HepG2 (cell line): ENCODE measurements around the gene NOTUM. TPM values are rescaled to one million over a fixed set of nuclear protein-coding genes. Genes with fewer than 3 reads are reported as not detected.

Source experiments
- ATF1 ChIP-seq: IDR thresholded peaks from 2 replicates; pipeline ENCODE4 v1.6.1; 2016; ENCODE audit warnings: mild to moderate bottlenecking, control low read depth
- DPF2 ChIP-seq: sonication (generic); formaldehyde crosslinking; IDR thresholded peaks from 2 replicates; pipeline ENCODE4 v1.4.0; 2020; ENCODE audit warnings: mild to moderate bottlenecking, low read depth, missing genetic modification reagents, borderline replicate concordance
- EP300 ChIP-seq, 3 experiments: sonication (generic) in 1 of 3; formaldehyde crosslinking in 1 of 3; IDR thresholded peaks; 2 replicates each; pipeline versions ENCODE4 v1.5.1 to v1.6.1; 2011 to 2020; ENCODE audit warnings: low read depth in 2 of 3, low read length in 2 of 3, borderline replicate concordance in 1 of 3, improper control_type of control experiment in 1 of 3, mild to moderate bottlenecking in 1 of 3, missing genetic modification reagents in 1 of 3, moderate library complexity in 1 of 3
- GTF3A ChIP-seq: sonication (generic); formaldehyde crosslinking; conservative IDR thresholded peaks from 2 replicates; pipeline ENCODE4 v1.4.0; 2020; ENCODE audit warnings: mild to moderate bottlenecking, missing genetic modification reagents
- HDAC6 ChIP-seq: fragments of 200-600 bp; sonication (generic); IDR thresholded peaks from 2 replicates; pipeline ENCODE4 v1.7.0; 2017; ENCODE audit warnings: mild to moderate bottlenecking, antibody characterized with exemption, low read length, low read depth
- KDM3A ChIP-seq: IDR thresholded peaks from 2 replicates; pipeline ENCODE4 v1.6.1; 2018; ENCODE audit warnings: low read depth, missing compliant biosample characterization
- KDM4B ChIP-seq: sonication (generic); formaldehyde crosslinking; IDR thresholded peaks from 2 replicates; pipeline ENCODE4 v1.4.0; 2020; ENCODE audit warnings: missing genetic modification reagents
- MLLT10 ChIP-seq: sonication (generic); formaldehyde crosslinking; IDR thresholded peaks from 2 replicates; pipeline ENCODE4 v1.4.0; 2020; ENCODE audit warnings: missing genetic modification reagents
- MYNN ChIP-seq: sonication (generic); formaldehyde crosslinking; IDR thresholded peaks from 2 replicates; pipeline ENCODE4 v1.4.0; 2020; ENCODE audit warnings: mild to moderate bottlenecking, low read depth, missing genetic modification reagents
- SMARCE1 ChIP-seq: fragments of 450-650 bp; IDR thresholded peaks from 2 replicates; pipeline ENCODE4 v1.6.1; 2017; ENCODE audit warnings: borderline replicate concordance
- SPEN ChIP-seq: sonication (generic); formaldehyde crosslinking; IDR thresholded peaks from 2 replicates; pipeline ENCODE4 v1.5.1; 2020; ENCODE audit warnings: low read depth, mild to moderate bottlenecking, missing genetic modification reagents
- SRSF1 ChIP-seq: fragments of 200-400 bp; formaldehyde crosslinking; optimal IDR thresholded peaks from 2 replicates; pipeline ENCODE3; 2017; ENCODE audit warnings: mild to moderate bottlenecking, low read depth, low read length, moderate library complexity
- TEAD3 ChIP-seq: optimal IDR thresholded peaks from 2 replicates; pipeline ENCODE3; 2016; ENCODE audit warnings: borderline replicate concordance
- ZHX1 ChIP-seq: sonication (generic); formaldehyde crosslinking; IDR thresholded peaks from 2 replicates; pipeline ENCODE4 v1.8.1; 2022; ENCODE audit warnings: low read depth, mild to moderate bottlenecking, missing genetic modification reagents
- ZMAT5 ChIP-seq: sonication (generic); formaldehyde crosslinking; IDR thresholded peaks from 2 replicates; pipeline ENCODE4 v1.5.0; 2020; ENCODE audit warnings: mild to moderate bottlenecking, low read depth, missing genetic modification reagents, borderline replicate concordance
- ZNF138 ChIP-seq: sonication (generic); formaldehyde crosslinking; IDR thresholded peaks from 2 replicates; pipeline ENCODE4 v1.5.0; 2020; ENCODE audit warnings: mild to moderate bottlenecking, low read depth, missing genetic modification reagents
- ZNF18 ChIP-seq: sonication (generic); formaldehyde crosslinking; IDR thresholded peaks from 2 replicates; pipeline ENCODE4 v1.8.0; 2022; ENCODE audit warnings: mild to moderate bottlenecking, missing genetic modification reagents; ENCODE audit not compliant: insufficient replicate concordance
- ZNF20 ChIP-seq: sonication (generic); formaldehyde crosslinking; IDR thresholded peaks from 2 replicates; pipeline ENCODE4 v1.4.0; 2020; ENCODE audit warnings: mild to moderate bottlenecking, moderate library complexity, missing genetic modification reagents
- ZNF607 ChIP-seq: sonication (generic); formaldehyde crosslinking; IDR thresholded peaks from 2 replicates; pipeline ENCODE4 v1.5.1; 2020; ENCODE audit warnings: missing genetic modification reagents, mild to moderate bottlenecking, borderline replicate concordance
- ZNF674 ChIP-seq: sonication (generic); formaldehyde crosslinking; IDR thresholded peaks from 2 replicates; pipeline ENCODE4 v1.5.0; 2020; ENCODE audit warnings: low read depth, mild to moderate bottlenecking, missing genetic modification reagents
- ZNF841 ChIP-seq: sonication (generic); formaldehyde crosslinking; IDR thresholded peaks from 2 replicates; pipeline ENCODE4 v1.8.1; 2023; ENCODE audit warnings: missing genetic modification reagents, borderline replicate concordance
- polyA plus RNA-seq, 8 experiments: library from polyadenylated mRNA; depleted of rRNA in 3 of 8; stranded (reverse) in 7 of 8; unstranded in 1 of 8; fragments of >200 nt; fragmentation: Illumina TruSeq in 4 of 8; extraction: Trizol in 4 of 8; gene quantifications; 2 replicates each; pipeline versions ENCODE4 v1.2.1 to v1.2.3, GENCODE V29; 2011 to 2016; ENCODE audit warnings: low read depth in 4 of 8, missing spikeins in 1 of 8, mixed read lengths in 1 of 8; ENCODE audit not compliant: insufficient read depth in 1 of 8
- total RNA-seq, 5 experiments: library from RNA; depleted of rRNA; stranded (reverse); fragments of >200 nt; fragmentation: Illumina TruSeq; extraction: Trizol; gene quantifications; 2 replicates each; pipeline ENCODE4 v1.2.3, GENCODE V29; 2016; ENCODE audit warnings: low read depth in 1 of 5
- TF ChIP-seq, protein P1 (sequence below): sonication (generic); formaldehyde crosslinking; conservative IDR thresholded peaks from 2 replicates; pipeline ENCODE4 v1.8.1; 2023; ENCODE audit warnings: missing genetic modification reagents

NOTUM gene
- total and polyA plus RNA-seq, 2 of the 13 experiments (the other 11 are each of a cell fraction or from before 2014, with no cell fraction given): 150 to 160 TPM

GRCh38 chr17:81909966-81910839, 50.8 kb downstream of the NOTUM start (continued):
- TF ChIP-seq, protein P1, sequence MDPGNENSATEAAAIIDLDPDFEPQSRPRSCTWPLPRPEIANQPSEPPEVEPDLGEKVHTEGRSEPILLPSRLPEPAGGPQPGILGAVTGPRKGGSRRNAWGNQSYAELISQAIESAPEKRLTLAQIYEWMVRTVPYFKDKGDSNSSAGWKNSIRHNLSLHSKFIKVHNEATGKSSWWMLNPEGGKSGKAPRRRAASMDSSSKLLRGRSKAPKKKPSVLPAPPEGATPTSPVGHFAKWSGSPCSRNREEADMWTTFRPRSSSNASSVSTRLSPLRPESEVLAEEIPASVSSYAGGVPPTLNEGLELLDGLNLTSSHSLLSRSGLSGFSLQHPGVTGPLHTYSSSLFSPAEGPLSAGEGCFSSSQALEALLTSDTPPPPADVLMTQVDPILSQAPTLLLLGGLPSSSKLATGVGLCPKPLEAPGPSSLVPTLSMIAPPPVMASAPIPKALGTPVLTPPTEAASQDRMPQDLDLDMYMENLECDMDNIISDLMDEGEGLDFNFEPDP (CRISPR knock-in tag): 0 out of 2 replicates have a peak, but pooled peaks have one; percentile 93
- TF ChIP-seq ZNF138 (0 out of 2 replicates have a peak, but pooled peaks have one; percentile 4), SPEN (peak; percentile 94), ZNF607 (CRISPR knock-in tag) (peak; percentile 55; the same call in 1 of the 2 replicates), DPF2 (CRISPR knock-in tag) (peak; percentile 78), GTF3A (CRISPR knock-in tag) (no peak; the same call in 1 of the 2 replicates), SRSF1 (peak; percentile 72), ZNF674 (CRISPR knock-in tag) (no peak), MYNN (CRISPR knock-in tag) (0 out of 2 replicates have a peak, but pooled peaks have one; percentile 22), KDM3A (peak; percentile 84; the same call in 1 of the 2 replicates), HDAC6 (no peak), ZMAT5 (CRISPR knock-in tag) (no peak), TEAD3 (CRISPR knock-in tag) (peak; percentile 97), ATF1 (CRISPR knock-in tag) (no peak), ZHX1 (CRISPR knock-in tag) (peak; percentile 82; the same call in 1 of the 2 replicates), MLLT10 (no peak; the same call in 1 of the 2 replicates), SMARCE1 (no peak), ZNF18 (CRISPR knock-in tag) (peak; percentile 83), ZNF20 (CRISPR knock-in tag) (no peak), EP300 (IDR thresholded peaks at IDR 0.05; ENCODE audit: low read depth in 2 of 2, low read length in 2 of 2) (peak; percentile 72 to 79; a peak in 3 of 4 replicates), EP300 (CRISPR knock-in tag; IDR thresholded peaks at IDR 0.05; ENCODE audit: borderline replicate concordance) (peak; percentile 75), ZNF841 (CRISPR knock-in tag) (no peak), KDM4B (peak; percentile 72)
